B cell (primary cell): ENCODE data around the gene PEX1. TPM values are rescaled to one million over a fixed set of nuclear protein-coding genes. Genes with fewer than 3 reads are reported as not detected.

ENCODE experiments used
- ATAC-seq: fragments of 200-7000 bp; cut with Tn5 transposase; one replicate; pipeline ENCODE4 v1.10.0; 2021; ENCODE audit warnings: low read depth, mild to moderate bottlenecking, moderate number of reproducible peaks, moderate library complexity
- CTCF ChIA-PET: fragments of 350-600 bp; sonication (Branson Sonifier 250); formaldehyde crosslinking; loops from one replicate; lab custom pipeline; 2021; ENCODE audit warnings: antibody characterized with exemption, inconsistent platforms; lab: Charles Lee
- POLR2A ChIA-PET: fragments of 350-600 bp; sonication (Branson Sonifier 250); formaldehyde crosslinking; loops from one replicate; lab custom pipeline; 2021; ENCODE audit warnings: antibody characterized with exemption; lab: Charles Lee
- DNase-seq: peaks from one replicate; pipeline ENCODE4 v3.0.0; 2013
- H2AFZ ChIP-seq: 2 replicates; pipeline ENCODE4 v1.6.1; 2012; ENCODE audit warnings: mild to moderate bottlenecking, low read depth, low read length; ENCODE audit not compliant: insufficient read depth, poor library complexity, severe bottlenecking
- H3K27ac ChIP-seq, 2 donors: 1 replicate in 1 of 2; 2 replicates in 1 of 2; pipeline ENCODE4 v1.5.1; 2012 to 2013; ENCODE audit warnings: low read length in 2 of 2, mild to moderate bottlenecking in 2 of 2, moderate library complexity in 1 of 2
- H3K27me3 ChIP-seq, 4 experiments: fragments of 200-600 bp in 1 of 4; sonication (generic) in 1 of 4; replicated peaks in 1 of 4; 1 replicate in 2 of 4; 2 replicates in 2 of 4; pipeline versions ENCODE4 v1.6.1 to v1.7.0; 2013 to 2016; ENCODE audit warnings: low read length in 3 of 4, mild to moderate bottlenecking in 2 of 4, mixed read lengths in 1 of 4, moderate library complexity in 1 of 4; ENCODE audit not compliant: insufficient read depth in 4 of 4, control insufficient read depth in 3 of 4; ENCODE audit errors: control extremely low read depth in 1 of 4
- H3K36me3 ChIP-seq, 2 experiments: replicated peaks in 1 of 2; 1 replicate in 1 of 2; 2 replicates in 1 of 2; pipeline versions ENCODE4 v1.6.1 to v1.7.1; 2013; ENCODE audit warnings: low read length in 1 of 2; ENCODE audit not compliant: insufficient read depth in 2 of 2, control insufficient read depth in 1 of 2; ENCODE audit errors: control extremely low read depth in 1 of 2, extremely low read depth in 1 of 2
- H3K4me1 ChIP-seq, 2 donors: fragments of 200-600 bp in 1 of 2; sonication (generic) in 1 of 2; 1 replicate in 1 of 2; 2 replicates in 1 of 2; pipeline versions ENCODE4 v1.5.1 to v1.6.1; 2013 to 2017; ENCODE audit warnings: low read length in 2 of 2; ENCODE audit not compliant: control insufficient read depth in 2 of 2, insufficient read depth in 2 of 2
- H3K4me2 ChIP-seq: replicated peaks from 2 replicates; pipeline ENCODE3; 2012; ENCODE audit warnings: mild to moderate bottlenecking, low read depth, low read length; ENCODE audit not compliant: poor library complexity, severe bottlenecking
- H3K4me3 ChIP-seq, 5 experiments: fragments of 200-600 bp in 1 of 5; sonication (generic) in 1 of 5; 1 replicate in 3 of 5; 2 replicates in 2 of 5; pipeline versions ENCODE4 v1.5.1 to v1.7.0; 2011 to 2016; ENCODE audit warnings: low read length in 4 of 5, mild to moderate bottlenecking in 4 of 5, low read depth in 2 of 5, control low read depth in 1 of 5, moderate library complexity in 1 of 5; ENCODE audit not compliant: insufficient read depth in 1 of 5; ENCODE audit errors: control extremely low read depth in 1 of 5, extremely low read depth in 1 of 5
- H3K79me2 ChIP-seq: fragments of 200-600 bp; sonication (generic); one replicate; pipeline ENCODE4 v1.6.0; 2016; ENCODE audit warnings: low read length; ENCODE audit not compliant: control insufficient read depth, insufficient read depth
- H3K9ac ChIP-seq: fragments of 200-600 bp; sonication (generic); 2 replicates; pipeline ENCODE4 v1.6.1; 2017; ENCODE audit warnings: mild to moderate bottlenecking, low read length, moderate library complexity
- H3K9me3 ChIP-seq, 3 donors: one replicate each; pipeline versions ENCODE4 v1.6.1 to v1.7.1; 2013; ENCODE audit warnings: low read length in 2 of 3; ENCODE audit not compliant: control insufficient read depth in 2 of 3, insufficient read depth in 1 of 3; ENCODE audit errors: control extremely low read depth in 1 of 3
- H4K20me1 ChIP-seq: 2 replicates; pipeline ENCODE4 v1.6.0; 2012; ENCODE audit warnings: mild to moderate bottlenecking, low read length; ENCODE audit not compliant: insufficient read depth, control insufficient read depth, poor library complexity, severe bottlenecking
- H3K27ac Mint-ChIP-seq: one replicate; pipeline ENCODE4 v1.8.0; 2021; ENCODE audit warnings: mixed read lengths
- H3K27me3 Mint-ChIP-seq: one replicate; pipeline ENCODE4 v1.8.0; 2021; ENCODE audit warnings: mixed read lengths
- H3K4me1 Mint-ChIP-seq: one replicate; pipeline ENCODE4 v1.8.0; 2021; ENCODE audit warnings: mixed read lengths
- H3K4me3 Mint-ChIP-seq: one replicate; pipeline ENCODE4 v1.8.0; 2021; ENCODE audit warnings: mixed read lengths
- H3K9me3 Mint-ChIP-seq: one replicate; pipeline ENCODE4 v1.8.0; 2022; ENCODE audit warnings: mixed read lengths; ENCODE audit not compliant: insufficient read depth
- CTCF ChIP-seq: fragments of 200-600 bp; IDR thresholded peaks from one replicate; pipeline ENCODE4 v1.8.0; 2022; ENCODE audit warnings: antibody characterized with exemption, mild to moderate bottlenecking
- EZH2 ChIP-seq: IDR thresholded peaks from 2 replicates; pipeline ENCODE4 v1.6.1; 2012; ENCODE audit warnings: borderline replicate concordance, low read depth, mild to moderate bottlenecking, moderate library complexity, low read length; ENCODE audit not compliant: insufficient read depth, poor library complexity, severe bottlenecking
- WGBS: methylation state at CpG from one replicate; pipeline ENCODE4 v1.1.5; 2013; ENCODE audit warnings: missing lambda C conversion rate; ENCODE audit not compliant: insufficient coverage; 5-methylcytosine and 5-hydroxymethylcytosine counted together
- intact Hi-C: fragments of 100-400 bp; cut with micrococcal nuclease; formaldehyde crosslinking; loops from one replicate; pipeline ENCODE4 v1.10.0; 2022
- polyA plus RNA-seq: library from polyadenylated mRNA; depleted of rRNA; stranded (reverse); fragments of >200 nt; gene quantifications from 2 replicates; pipeline ENCODE4 v1.2.3, GENCODE V29; 2012
- total RNA-seq, 2 donors: library from RNA; stranded (reverse); fragments of 120-200 nt in 1 of 2; gene quantifications; 1 replicate in 1 of 2; 2 replicates in 1 of 2; pipeline versions ENCODE4 v1.2.3 to v1.2.4, GENCODE V29; 2013 to 2022

PEX1 gene
- total and polyA plus RNA-seq, 2 donors (not counting 1 experiment from before 2014, with no cell fraction given): 26.0 to 33.7 TPM

GRCh38 chr7:92520024-92520423 lies 8.3 kb downstream of the PEX1 start:
- no peak overlapping the region for H3K9ac ChIP-seq
- ChIA-PET POLR2A (no interaction called here), CTCF (interaction anchor here (0.7 kb wide), 1 partner anchor 341 kb away, joined by 3 read pairs; no protein-coding TSS in a partner anchor)
- Mint-ChIP-seq H3K9me3 (no peaks in the 10 kb centered on the region), H3K4me3 (no peak overlapping the region), H3K27me3 (no peaks in the 10 kb centered on the region), H3K27ac (no peak overlapping the region), H3K4me1 (no peaks in the 10 kb centered on the region)
- no CpG with 5 or more reads among the region's 1 CpG for WGBS
- H3K4me1 ChIP-seq: no peaks in the 10 kb centered on the region
- ATAC-seq: no peak
- H3K79me2 ChIP-seq: peaks cover 18% of the 10 kb centered on the region
- no peak overlapping the region for H3K4me3 ChIP-seq
- no peak for DNase-seq
- no peaks in the 10 kb centered on the region for H3K27me3 ChIP-seq
- no peak overlapping the region for H3K4me2 ChIP-seq
- intact Hi-C loops: no loop called here
- no peak for TF ChIP-seq EZH2
- TF ChIP-seq CTCF: no peak
- H3K9me3 ChIP-seq: no peaks in the 10 kb centered on the region
- no peak overlapping the region for H3K27ac ChIP-seq
- no peak overlapping the region for H2AFZ ChIP-seq
- no peaks in the 10 kb centered on the region for H4K20me1 ChIP-seq
- H3K36me3 ChIP-seq: peaks cover 0 to 21% of the 10 kb centered on the region in 2 experiments

GRCh38 chr7:92517631-92518030 lies 10.7 kb downstream of the PEX1 start:
- no peaks in the 10 kb centered on the region for H4K20me1 ChIP-seq
- Mint-ChIP-seq H3K4me1 (no peaks in the 10 kb centered on the region), H3K4me3 (no peak overlapping the region), H3K9me3 (no peaks in the 10 kb centered on the region), H3K27me3 (no peaks in the 10 kb centered on the region), H3K27ac (no peak overlapping the region)
- no peaks in the 10 kb centered on the region for H3K4me1 ChIP-seq
- POLR2A ChIA-PET: no interaction called here
- H3K4me2 ChIP-seq: no peak overlapping the region
- TF ChIP-seq CTCF: no peak
- no peak for TF ChIP-seq EZH2
- intact Hi-C loops: no loop called here
- no peak overlapping the region for H3K9ac ChIP-seq
- H3K79me2 ChIP-seq: peaks cover 3% of the 10 kb centered on the region
- DNase-seq (no peak), ATAC-seq (no peak)
- H3K9me3 ChIP-seq: no peaks in the 10 kb centered on the region
- no peak overlapping the region for H2AFZ ChIP-seq
- no peak overlapping the region for H3K4me3 ChIP-seq
- no peaks in the 10 kb centered on the region for H3K27me3 ChIP-seq
- CTCF ChIA-PET: no interaction called here
- H3K27ac ChIP-seq: no peak overlapping the region
- H3K36me3 ChIP-seq: peaks cover 4 to 29% of the 10 kb centered on the region in 2 experiments
- WGBS: no CpG with 5 or more reads among the region's 3 CpGs
